Fibroblast of villous mesenchyme (primary cell): ENCODE results near the gene AGT. TPM values are rescaled to one million over a fixed set of nuclear protein-coding genes. Genes with fewer than 3 reads are reported as not detected.

Experiments
- DNase-seq: peaks from one replicate; pipeline ENCODE4 v3.0.0-alpha.2; 2010; ENCODE audit warnings: low read depth
- H3K4me3 ChIP-seq: 2 replicates; pipeline ENCODE4 v1.5.1; 2011; ENCODE audit warnings: low read depth, mild to moderate bottlenecking, low read length
- CTCF ChIP-seq: IDR thresholded peaks from 2 replicates; pipeline ENCODE4 v1.5.1; 2012; ENCODE audit warnings: low read depth, mild to moderate bottlenecking, low read length; ENCODE audit not compliant: insufficient read depth
- total RNA-seq: library from RNA; depleted of rRNA; stranded (reverse); fragments of >200 nt; gene quantifications from 2 replicates; pipeline ENCODE4 v1.2.3, GENCODE V29; 2012

Gene AGT
- total RNA-seq, 1 donor: not detected

GRCh38 chr1:230750576-230750975 lies 36.7 kb upstream of the AGT start:
- no peak for DNase-seq
- H3K4me3 ChIP-seq: no peak overlapping the region
- no peak for TF ChIP-seq CTCF

GRCh38 chr1:230749635-230750034 lies 35.7 kb upstream of the AGT start:
- no peak overlapping the region for H3K4me3 ChIP-seq
- no peak for DNase-seq
- no peak for TF ChIP-seq CTCF

GRCh38 chr1:230749150-230749549 lies 35.2 kb upstream of the AGT start:
- no peak for TF ChIP-seq CTCF
- no peak overlapping the region for H3K4me3 ChIP-seq
- no peak for DNase-seq

GRCh38 chr1:230747890-230748800 lies 34.2 kb upstream of the AGT start:
- no peak for TF ChIP-seq CTCF
- H3K4me3 ChIP-seq: no peak overlapping the region
- no peak for DNase-seq

GRCh38 chr1:230747127-230747730 lies 33.3 kb upstream of the AGT start, which contains the start of gene CAPN9:
TSS of gene CAPN9 (plus strand) at chr1:230747388. CDS start at chr1:230747497, 109 bp downstream.
- no peak within 1 kb of the TSS for H3K4me3 ChIP-seq
- no peak for DNase-seq
- no peak for TF ChIP-seq CTCF

GRCh38 chr1:230746617-230747016 lies 32.7 kb upstream of the AGT start:
- TF ChIP-seq CTCF: no peak
- H3K4me3 ChIP-seq: no peak overlapping the region
- DNase-seq: no peak
